Esophagus muscularis mucosa (tissue), 4 donors: ENCODE results near the gene ARID5B. TPM values are rescaled to one million over a fixed set of nuclear protein-coding genes. Genes with fewer than 3 reads are reported as not detected.

Source experiments
- DNase-seq: peaks from one replicate; pipeline ENCODE4 v3.0.0-alpha.2; 2017; ENCODE audit errors: extremely low spot score
- H3K27ac ChIP-seq, 4 donors: fragments of 200-600 bp; sonication (generic); replicated peaks in 1 of 4; 1 replicate in 3 of 4; 2 replicates in 1 of 4; pipeline ENCODE4 v1.5.1; 2016 to 2019; ENCODE audit warnings: mild to moderate bottlenecking in 1 of 4
- H3K27me3 ChIP-seq, 4 donors: fragments of 200-600 bp; sonication (generic); one replicate each; pipeline versions ENCODE4 v1.5.1 to v1.6.0; 2016 to 2019
- H3K36me3 ChIP-seq, 4 donors: fragments of 200-600 bp; sonication (generic); one replicate each; pipeline ENCODE4 v1.5.1; 2016 to 2019
- H3K4me1 ChIP-seq, 4 donors: fragments of 200-600 bp; sonication (generic); one replicate each; pipeline ENCODE4 v1.5.1; 2016 to 2019
- H3K4me3 ChIP-seq, 4 donors: fragments of 200-600 bp; sonication (generic); 1 replicate in 2 of 4; 2 replicates in 2 of 4; pipeline ENCODE4 v1.5.1; 2016 to 2019; ENCODE audit warnings: mild to moderate bottlenecking in 4 of 4, moderate library complexity in 1 of 4
- H3K9me3 ChIP-seq, 4 donors: fragments of 200-600 bp; sonication (generic); 1 replicate in 3 of 4; 2 replicates in 1 of 4; pipeline ENCODE4 v1.5.1; 2016 to 2019
- EP300 ChIP-seq: sonication (generic); formaldehyde crosslinking; IDR thresholded peaks from one replicate; pipeline ENCODE4 v1.6.1; 2017; ENCODE audit warnings: antibody characterized with exemption
- POLR2A ChIP-seq: fragments of 450-650 bp; IDR thresholded peaks from one replicate; pipeline ENCODE4 v1.6.1; 2017; ENCODE audit warnings: antibody characterized with exemption, moderate library complexity, mild to moderate bottlenecking, low read depth
- POLR2AphosphoS5 ChIP-seq, 2 donors: sonication (generic); formaldehyde crosslinking; IDR thresholded peaks; one replicate each; pipeline ENCODE4 v1.6.1; 2017; ENCODE audit warnings: antibody characterized with exemption in 2 of 2
- WGBS: methylation state at CpG from one replicate; pipeline ENCODE4 v1.1.5; 2018; 5-methylcytosine and 5-hydroxymethylcytosine counted together
- intact Hi-C: fragments of 100-400 bp; cut with DNase I; formaldehyde crosslinking; loops from one replicate; pipeline ENCODE4 v1.15.1; 2023
- total RNA-seq, 4 donors: library from RNA; depleted of rRNA; stranded (reverse); fragments of >200 nt; gene quantifications; one replicate each; pipeline versions ENCODE4 v1.1.0 to v1.2.1, GENCODE V29; 2016
- TF ChIP-seq, protein P1 (sequence below), 3 experiments: fragments of 200-600 bp in 2 of 3; fragments of 450-650 bp in 1 of 3; sonication (generic) in 2 of 3; IDR thresholded peaks; one replicate each; pipeline ENCODE4 v1.5.1; 2017 to 2019; ENCODE audit warnings: antibody characterized with exemption in 3 of 3, mild to moderate bottlenecking in 2 of 3, moderate library complexity in 1 of 3

ARID5B gene
- total RNA-seq, 4 donors from 2014 or later: 33.6 to 150 (median 64.9) TPM

DNA sequence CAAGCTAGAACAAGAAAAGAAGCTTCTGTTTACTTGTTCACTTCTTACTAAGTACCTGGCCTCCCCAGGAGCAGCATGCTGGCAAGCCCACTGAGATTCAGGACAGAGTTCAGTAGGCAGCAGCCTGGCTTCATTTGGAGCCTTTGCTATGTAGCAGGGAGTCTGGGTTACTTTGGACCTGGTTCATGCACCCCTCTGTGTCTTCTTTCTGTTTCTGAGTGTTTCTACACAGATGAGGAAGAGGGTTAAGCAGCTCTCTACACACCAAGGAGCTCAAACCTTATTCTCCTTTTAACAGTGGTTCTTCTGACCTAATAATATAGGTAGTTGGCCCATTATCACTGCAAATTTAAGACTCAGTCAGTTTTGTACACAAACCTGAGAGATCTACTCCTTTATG lies 152.9 kb downstream of the ARID5B start:
- Histone ChIP-seq H3K27ac (peak overlapping the region; percentile 70 to 87 (median 80)), H3K27me3 (no peaks in the 10 kb centered on the region), H3K4me3 (peak overlapping the region in 3 of 4 donors; percentile 12 to 75 (median 13)), H3K9me3 (no peaks in the 10 kb centered on the region), H3K4me1 (peaks cover 77 to 89% (median 82%) of the 10 kb centered on the region in 4 donors), H3K36me3 (peaks cover 0 to 38% (median 18%) of the 10 kb centered on the region in 4 donors)
- intact Hi-C loops: no loop called here
- TF ChIP-seq, protein P1, sequence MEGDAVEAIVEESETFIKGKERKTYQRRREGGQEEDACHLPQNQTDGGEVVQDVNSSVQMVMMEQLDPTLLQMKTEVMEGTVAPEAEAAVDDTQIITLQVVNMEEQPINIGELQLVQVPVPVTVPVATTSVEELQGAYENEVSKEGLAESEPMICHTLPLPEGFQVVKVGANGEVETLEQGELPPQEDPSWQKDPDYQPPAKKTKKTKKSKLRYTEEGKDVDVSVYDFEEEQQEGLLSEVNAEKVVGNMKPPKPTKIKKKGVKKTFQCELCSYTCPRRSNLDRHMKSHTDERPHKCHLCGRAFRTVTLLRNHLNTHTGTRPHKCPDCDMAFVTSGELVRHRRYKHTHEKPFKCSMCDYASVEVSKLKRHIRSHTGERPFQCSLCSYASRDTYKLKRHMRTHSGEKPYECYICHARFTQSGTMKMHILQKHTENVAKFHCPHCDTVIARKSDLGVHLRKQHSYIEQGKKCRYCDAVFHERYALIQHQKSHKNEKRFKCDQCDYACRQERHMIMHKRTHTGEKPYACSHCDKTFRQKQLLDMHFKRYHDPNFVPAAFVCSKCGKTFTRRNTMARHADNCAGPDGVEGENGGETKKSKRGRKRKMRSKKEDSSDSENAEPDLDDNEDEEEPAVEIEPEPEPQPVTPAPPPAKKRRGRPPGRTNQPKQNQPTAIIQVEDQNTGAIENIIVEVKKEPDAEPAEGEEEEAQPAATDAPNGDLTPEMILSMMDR (IDR thresholded peaks at IDR 0.05): no peak
- TF ChIP-seq EP300 (no peak), POLR2A (no peak), POLR2AphosphoS5 (IDR thresholded peaks at IDR 0.05) (no peak)
- DNase-seq: no peak

DNA sequence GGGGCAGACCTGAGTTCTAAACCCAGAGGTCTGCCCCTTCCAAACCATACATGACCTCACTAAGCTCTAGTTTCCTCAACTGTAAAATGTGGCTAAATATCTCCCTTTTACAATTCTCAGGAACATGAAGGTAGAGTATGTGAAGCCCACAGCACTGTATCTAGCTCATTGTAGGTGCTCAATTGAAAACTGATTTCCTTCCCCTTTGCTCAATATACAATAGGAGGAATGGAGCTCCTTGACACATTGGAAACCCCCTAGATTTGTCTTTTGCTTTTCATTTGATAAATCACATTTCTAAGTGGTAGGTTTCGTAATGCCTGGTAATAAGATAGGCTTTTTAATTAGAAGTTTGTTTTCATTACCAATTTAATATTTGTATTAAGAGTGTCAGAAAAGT lies 153.3 kb downstream of the ARID5B start:
- H3K36me3 ChIP-seq: peaks cover 0 to 40% (median 21%) of the 10 kb centered on the region in 4 donors
- no peak for DNase-seq
- H3K27me3 ChIP-seq: no peaks in the 10 kb centered on the region
- WGBS: 53% methylated on average over 1 of the region's 1 CpG
- intact Hi-C loops: no loop called here
- H3K9me3 ChIP-seq: no peaks in the 10 kb centered on the region
- peak overlapping the region in 3 of 4 donors; percentile 12 to 75 (median 13) for H3K4me3 ChIP-seq
- peak overlapping the region; percentile 70 to 87 (median 80) for H3K27ac ChIP-seq
- peaks cover 81 to 93% (median 86%) of the 10 kb centered on the region in 4 donors for H3K4me1 ChIP-seq
- TF ChIP-seq POLR2A: no peak
- TF ChIP-seq POLR2AphosphoS5 (IDR thresholded peaks at IDR 0.05): no peak
- no peak for TF ChIP-seq EP300
- TF ChIP-seq, protein P1 (IDR thresholded peaks at IDR 0.05): no peak

DNA sequence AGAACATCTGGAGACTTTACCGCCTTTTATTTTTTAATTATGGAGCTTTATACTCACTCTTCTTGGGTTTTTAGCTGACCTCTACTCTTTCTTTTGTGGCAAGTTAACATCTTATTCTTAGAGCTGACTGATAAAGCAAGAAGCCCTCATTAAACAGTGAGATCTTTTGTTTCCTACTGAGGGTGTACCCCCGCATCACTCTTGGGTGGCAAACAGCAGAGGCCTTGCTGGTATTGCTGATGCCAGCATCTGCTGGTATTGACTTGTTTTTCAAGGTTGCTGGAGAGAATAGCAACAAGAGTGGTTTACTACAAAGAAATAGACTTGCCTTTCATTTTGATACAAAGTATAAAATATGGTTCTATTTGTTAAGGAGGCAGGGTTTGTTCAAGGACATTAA lies 154.7 kb downstream of the ARID5B start:
- Histone ChIP-seq H3K27ac (peak overlapping the region; percentile 70 to 87 (median 80)), H3K4me3 (peak overlapping the region in 2 of 4 donors; percentile 10 to 75), H3K36me3 (peaks cover 0 to 54% (median 28%) of the 10 kb centered on the region in 4 donors), H3K27me3 (no peaks in the 10 kb centered on the region), H3K4me1 (peaks cover 86 to 96% (median 90%) of the 10 kb centered on the region in 4 donors), H3K9me3 (no peaks in the 10 kb centered on the region)
- no peak for DNase-seq
- 87% methylated on average over 2 of the region's 2 CpGs for WGBS
- intact Hi-C loops: no loop called here
- TF ChIP-seq POLR2AphosphoS5 (IDR thresholded peaks at IDR 0.05) (no peak), EP300 (no peak), POLR2A (no peak)
- TF ChIP-seq, protein P1 (IDR thresholded peaks at IDR 0.05): no peak

GRCh38 chr10:62056698-62057097 lies 155.2 kb downstream of the ARID5B start:
- intact Hi-C loops: no loop called here
- peak overlapping the region; percentile 5 to 75 (median 10) for H3K4me3 ChIP-seq
- peaks cover 86 to 96% (median 89%) of the 10 kb centered on the region in 4 donors for H3K4me1 ChIP-seq
- TF ChIP-seq EP300: no peak
- WGBS: 45% methylated on average over 3 of the region's 3 CpGs
- H3K36me3 ChIP-seq: peaks cover 0 to 56% (median 32%) of the 10 kb centered on the region in 4 donors
- H3K27ac ChIP-seq: peak overlapping the region; percentile 70 to 87 (median 80)
- no peaks in the 10 kb centered on the region for H3K9me3 ChIP-seq
- no peaks in the 10 kb centered on the region for H3K27me3 ChIP-seq
- DNase-seq: no peak

DNA sequence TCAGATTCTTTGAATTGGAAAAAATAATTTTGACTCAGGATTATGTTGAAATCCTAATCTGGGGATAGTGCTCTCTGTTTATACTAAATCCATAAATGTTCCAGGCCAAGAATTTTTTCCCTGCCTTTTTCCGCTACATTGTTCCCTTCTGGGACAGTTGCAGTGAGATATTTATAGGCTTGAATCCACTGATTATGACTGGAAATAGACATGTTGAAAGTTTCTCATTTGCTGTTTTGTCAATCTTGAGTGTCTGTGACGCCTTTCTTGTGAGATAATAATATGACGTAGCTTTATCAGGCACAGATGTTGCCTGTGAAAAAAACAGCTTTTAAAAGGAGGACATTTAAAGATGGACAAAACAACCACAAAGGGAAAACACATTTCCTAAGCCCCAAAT lies 155.9 kb downstream of the ARID5B start:
- TF ChIP-seq POLR2AphosphoS5 (IDR thresholded peaks at IDR 0.05) (peak in 1 of 2 donors; percentile 66), POLR2A (no peak), EP300 (no peak)
- TF ChIP-seq, protein P1 (IDR thresholded peaks at IDR 0.05): no peak
- WGBS: 28% methylated on average over 3 of the region's 3 CpGs
- Histone ChIP-seq H3K4me3 (peak overlapping the region in 3 of 4 donors; percentile 7 to 75 (median 14)), H3K4me1 (peaks cover 83 to 96% (median 86%) of the 10 kb centered on the region in 4 donors), H3K36me3 (peaks cover 0 to 56% (median 29%) of the 10 kb centered on the region in 4 donors), H3K27me3 (no peaks in the 10 kb centered on the region), H3K9me3 (no peaks in the 10 kb centered on the region), H3K27ac (peak overlapping the region; percentile 70 to 87 (median 80))
- no peak for DNase-seq
- intact Hi-C loops: no loop called here
